ENCODE results near the gene SUSD1.

Gene SUSD1

GRCh38 chr9:112110094-112110776 lies 64.9 kb downstream of the SUSD1 start:
- Histone ChIP-seq H3K4me1 (no peaks in the 10 kb centered on the region), H3K27me3 (no peaks in the 10 kb centered on the region), H3K36me3 (peaks cover 4% of the 10 kb centered on the region; the same call in 1 of the 2 replicates), H3K4me3 (ENCODE audit: low read depth, low read length) (no peak overlapping the region), H3K9me3 (no peaks in the 10 kb centered on the region)
- no peak for DNase-seq
- no peak for TF ChIP-seq CTCF (IDR thresholded peaks at IDR 0.05; ENCODE audit: low read depth, low read length)

- no peak for TF ChIP-seq CTCF (IDR thresholded peaks at IDR 0.05; ENCODE audit: low read depth, low read length)
- H3K36me3 ChIP-seq = no peaks in the 10 kb centered on the region
- DNase-seq = no peak
- no peaks in the 10 kb centered on the region for H3K27me3 ChIP-seq
- H3K4me3 ChIP-seq (ENCODE audit: low read depth, low read length) = no peak overlapping the region
- H3K9me3 ChIP-seq = no peaks in the 10 kb centered on the region
- H3K4me1 ChIP-seq = no peaks in the 10 kb centered on the region
Measured at GRCh38 chr9:112104901-112105300, 70.2 kb downstream of the SUSD1 start.

GRCh38 chr9:112104401-112104800 lies 70.7 kb downstream of the SUSD1 start:
- Histone ChIP-seq H3K27me3 (no peaks in the 10 kb centered on the region), H3K36me3 (no peaks in the 10 kb centered on the region), H3K9me3 (no peaks in the 10 kb centered on the region), H3K4me3 (ENCODE audit: low read depth, low read length) (no peak overlapping the region), H3K4me1 (no peaks in the 10 kb centered on the region)
- DNase-seq = no peak
- TF ChIP-seq CTCF (IDR thresholded peaks at IDR 0.05; ENCODE audit: low read depth, low read length) = no peak

GRCh38 chr9:112103405-112103804 lies 71.7 kb downstream of the SUSD1 start:
- Histone ChIP-seq H3K27me3 (no peaks in the 10 kb centered on the region), H3K4me1 (no peaks in the 10 kb centered on the region), H3K4me3 (ENCODE audit: low read depth, low read length) (no peak overlapping the region), H3K36me3 (no peaks in the 10 kb centered on the region), H3K9me3 (no peaks in the 10 kb centered on the region)
- DNase-seq = no peak
- TF ChIP-seq CTCF (IDR thresholded peaks at IDR 0.05; ENCODE audit: low read depth, low read length) = no peak

- Histone ChIP-seq H3K4me1 (no peaks in the 10 kb centered on the region), H3K9me3 (no peaks in the 10 kb centered on the region), H3K36me3 (no peaks in the 10 kb centered on the region), H3K4me3 (ENCODE audit: low read depth, low read length) (no peak overlapping the region), H3K27me3 (no peaks in the 10 kb centered on the region)
- DNase-seq = peak; percentile 80
- TF ChIP-seq CTCF (IDR thresholded peaks at IDR 0.05; ENCODE audit: low read depth, low read length) = peak; percentile 93
Measured at GRCh38 chr9:112097712-112098688, 77.1 kb downstream of the SUSD1 start.
